ENCODE data around the gene RAX. TPM values are rescaled to one million over a fixed set of nuclear protein-coding genes. Genes with fewer than 3 reads are reported as not detected.
"Not testable (repeated sequence)": the region's sequence is repeated elsewhere in the genome, so short reads cannot be mapped to it uniquely, and the experiment has no call there.

Gene RAX
- total RNA-seq, 1 experiment from 2014 or later, result 0.37 TPM

- H3K4me1 Mint-ChIP-seq, result peaks cover 7 to 12% of the 10 kb centered on the region in 2 experiments
- H3K9ac ChIP-seq (ENCODE audit: extremely low read depth, insufficient read length, low read length); H2BK12ac ChIP-seq (ENCODE audit: insufficient read length, low read depth, low read length); H2BK20ac ChIP-seq (ENCODE audit: low read depth, low read length, poor library complexity, severe bottlenecking); H3K79me2 ChIP-seq (ENCODE audit: insufficient read depth, low read length); H4K20me1 ChIP-seq (ENCODE audit: control insufficient read depth, insufficient read depth, insufficient read length); H3K27ac ChIP-seq (ENCODE audit: insufficient read length, low read depth, low read length); H2AK5ac ChIP-seq (ENCODE audit: insufficient read length, low read length); H3K4me1 ChIP-seq (ENCODE audit: insufficient read depth, low read length); H3K56ac ChIP-seq (ENCODE audit: insufficient read length, low read depth, low read length); H3K4me2 ChIP-seq (ENCODE audit: insufficient read depth, insufficient read length, low read length); H3K27ac Mint-ChIP-seq; H3K79me1 ChIP-seq (ENCODE audit: insufficient read depth, low read depth, low read length, poor library complexity, severe bottlenecking); H3K14ac ChIP-seq (ENCODE audit: insufficient read depth, low read length); DNase-seq; H3K4me3 Mint-ChIP-seq; H4K8ac ChIP-seq (replicated peaks; ENCODE audit: insufficient read length, low read depth, low read length); H3K18ac ChIP-seq (ENCODE audit: insufficient read length, low read depth, low read length); H3K36me3 Mint-ChIP-seq (ENCODE audit: insufficient read depth in 1 of 3, low read depth in 3 of 3); H2BK5ac ChIP-seq (ENCODE audit: insufficient read length, low read length); H2BK15ac ChIP-seq (ENCODE audit: low read depth, low read length); H3T11ph ChIP-seq (ENCODE audit: low read length); H4K5ac ChIP-seq (ENCODE audit: insufficient read length, low read depth, low read length); H3K23me2 ChIP-seq (ENCODE audit: insufficient read length, low read depth, low read length, poor library complexity, severe bottlenecking); H2BK120ac ChIP-seq (ENCODE audit: low read depth, low read length, poor library complexity, severe bottlenecking); H3K9me3 ChIP-seq (ENCODE audit: control insufficient read depth, low read depth, low read length); H3K23ac ChIP-seq (ENCODE audit: insufficient read length, low read depth, low read length); H4K91ac ChIP-seq (ENCODE audit: insufficient read length, low read depth, low read length); H2AFZ ChIP-seq (ENCODE audit: low read length); H3K4ac ChIP-seq (ENCODE audit: low read depth, low read length): not testable (repeated sequence)
- no CpG with 5 or more reads among the region's 3 CpGs for WGBS (ENCODE audit: extremely low coverage, insufficient read length, low lambda C conversion rate)
- H3K27me3 Mint-ChIP-seq (ENCODE audit: low read depth), result peaks cover 100% of the 10 kb centered on the region
- H3K9me3 Mint-ChIP-seq, result peaks cover 2 to 14% of the 10 kb centered on the region in 2 experiments
- H3K27me3 ChIP-seq (ENCODE audit: insufficient read depth, low read length), result peaks cover 41% of the 10 kb centered on the region
These were observed 11.4 kb downstream of the RAX start for GRCh38 chr18:59261842-59262241.

GRCh38 chr18:59255491-59255890 is 17.8 kb downstream of the RAX start:
- not testable (repeated sequence) for H3K27ac Mint-ChIP-seq; H3K23me2 ChIP-seq (ENCODE audit: insufficient read length, low read depth, low read length, poor library complexity, severe bottlenecking); H3K18ac ChIP-seq (ENCODE audit: insufficient read length, low read depth, low read length); H2BK12ac ChIP-seq (ENCODE audit: insufficient read length, low read depth, low read length); H3K14ac ChIP-seq (ENCODE audit: insufficient read depth, low read length); H4K20me1 ChIP-seq (ENCODE audit: control insufficient read depth, insufficient read depth, insufficient read length); H3K27ac ChIP-seq (ENCODE audit: insufficient read length, low read depth, low read length); H3K4me1 Mint-ChIP-seq; H3K79me2 ChIP-seq (ENCODE audit: insufficient read depth, low read length); H3T11ph ChIP-seq (ENCODE audit: low read length); H3K79me1 ChIP-seq (ENCODE audit: insufficient read depth, low read depth, low read length, poor library complexity, severe bottlenecking); DNase-seq; H4K8ac ChIP-seq (replicated peaks; ENCODE audit: insufficient read length, low read depth, low read length); H2AK5ac ChIP-seq (ENCODE audit: insufficient read length, low read length); H3K27me3 ChIP-seq (ENCODE audit: insufficient read depth, low read length); H2BK20ac ChIP-seq (ENCODE audit: low read depth, low read length, poor library complexity, severe bottlenecking); H4K91ac ChIP-seq (ENCODE audit: insufficient read length, low read depth, low read length); H3K4me2 ChIP-seq (ENCODE audit: insufficient read depth, insufficient read length, low read length); H3K9me3 ChIP-seq (ENCODE audit: control insufficient read depth, low read depth, low read length); H3K4ac ChIP-seq (ENCODE audit: low read depth, low read length); H3K4me1 ChIP-seq (ENCODE audit: insufficient read depth, low read length); H4K5ac ChIP-seq (ENCODE audit: insufficient read length, low read depth, low read length); H2BK5ac ChIP-seq (ENCODE audit: insufficient read length, low read length); H3K9ac ChIP-seq (ENCODE audit: extremely low read depth, insufficient read length, low read length); H2BK15ac ChIP-seq (ENCODE audit: low read depth, low read length); H3K4me3 Mint-ChIP-seq; H2BK120ac ChIP-seq (ENCODE audit: low read depth, low read length, poor library complexity, severe bottlenecking); H3K56ac ChIP-seq (ENCODE audit: insufficient read length, low read depth, low read length); H3K23ac ChIP-seq (ENCODE audit: insufficient read length, low read depth, low read length); H2AFZ ChIP-seq (ENCODE audit: low read length)
- Mint-ChIP-seq H3K9me3 (peaks cover 13 to 38% of the 10 kb centered on the region in 2 experiments), H3K36me3 (ENCODE audit: insufficient read depth in 1 of 3, low read depth in 3 of 3) (peaks cover 0 to 11% (median 5%) of the 10 kb centered on the region in 3 experiments; a peak in 4 of 7 replicates), H3K27me3 (ENCODE audit: low read depth) (peaks cover 66% of the 10 kb centered on the region)
- WGBS (ENCODE audit: extremely low coverage, insufficient read length, low lambda C conversion rate), result no CpG with 5 or more reads among the region's 30 CpGs
